Activated naive CD4-positive, alpha-beta T cell treated with anti-CD3 and anti-CD28 coated beads for 36 hours (primary cell): Measurements from ENCODE around the gene DCTN2. TPM values are rescaled to one million over a fixed set of nuclear protein-coding genes. Genes with fewer than 3 reads are reported as not detected.
"Not testable (repeated sequence)": the region's sequence is repeated elsewhere in the genome, so short reads cannot be mapped to it uniquely, and the experiment has no call there.

Experiments used
- CTCF ChIA-PET: fragments of 350-600 bp; sonication (Branson Sonifier 250); formaldehyde crosslinking; loops from one replicate; lab custom pipeline; 2021; ENCODE audit warnings: antibody characterized with exemption; lab: Charles Lee
- DNase-seq: peaks from one replicate; pipeline ENCODE4 v3.0.0-alpha.2; 2020
- H3K27ac Mint-ChIP-seq: one replicate; pipeline ENCODE4 v1.8.0; 2021; ENCODE audit warnings: mild to moderate bottlenecking, mixed read lengths
- H3K27me3 Mint-ChIP-seq: one replicate; pipeline ENCODE4 v1.8.0; 2021; ENCODE audit warnings: low read depth, mixed read lengths
- H3K36me3 Mint-ChIP-seq: one replicate; pipeline ENCODE4 v1.8.0; 2021; ENCODE audit warnings: low read depth, mixed read lengths
- H3K4me1 Mint-ChIP-seq: one replicate; pipeline ENCODE4 v1.8.0; 2021; ENCODE audit warnings: low read depth, mixed read lengths
- H3K4me3 Mint-ChIP-seq: one replicate; pipeline ENCODE4 v1.8.0; 2021; ENCODE audit warnings: mild to moderate bottlenecking, moderate library complexity, mixed read lengths
- H3K9me3 Mint-ChIP-seq: one replicate; pipeline ENCODE4 v1.8.0; 2021; ENCODE audit warnings: mixed read lengths
- intact Hi-C: fragments of 100-400 bp; cut with micrococcal nuclease; formaldehyde crosslinking; loops from one replicate; pipeline ENCODE4 v1.15.1; 2023
- total RNA-seq, 2 experiments: library from RNA; stranded (reverse); gene quantifications; one replicate each; pipeline ENCODE4 v1.2.3, GENCODE V29; 2021

The DCTN2 gene
- total RNA-seq, 2 experiments from 2014 or later, result 65.1 to 71.7 TPM

- H3K9me3 Mint-ChIP-seq, result no peaks in the 10 kb centered on the region
- H3K27me3 Mint-ChIP-seq, result no peaks in the 10 kb centered on the region
- H3K4me1 Mint-ChIP-seq, result peaks cover 45% of the 10 kb centered on the region
- intact Hi-C loops, result loop anchor here (1.0 to 10.0 kb wide), 7 partner anchors 97 to 1189 kb away; partner anchors contain the start of genes CTDSP2, IL23A, PAN2 and PTGES3
- H3K27ac Mint-ChIP-seq, result peak overlapping the region; percentile 85
- H3K4me3 Mint-ChIP-seq, result peak overlapping the region; percentile 90
- H3K36me3 Mint-ChIP-seq, result peaks cover 18% of the 10 kb centered on the region
- peak; percentile 53 for DNase-seq
- CTCF ChIA-PET, result interaction anchor here (0.9 to 2.1 kb wide), 7 partner anchors 10 to 169 kb away, joined by 3 to 12 read pairs (median 6); partner anchors contain the start of genes GLI1 and INHBE
These were observed 23.0 kb downstream of the DCTN2 start for GRCh38 chr12:57523706-57524614.

- peak; percentile 60 for DNase-seq
- Mint-ChIP-seq H3K27ac (peak overlapping the region; percentile 85), H3K4me1 (peaks cover 54% of the 10 kb centered on the region), H3K27me3 (no peaks in the 10 kb centered on the region), H3K9me3 (no peaks in the 10 kb centered on the region), H3K4me3 (peak overlapping the region; percentile 90), H3K36me3 (peaks cover 25% of the 10 kb centered on the region)
- CTCF ChIA-PET, result interaction anchor here (1.5 to 2.1 kb wide), 4 partner anchors 23 to 97 kb away, joined by 3 to 12 read pairs (median 6); partner anchors contain the start of genes GLI1 and INHBE
- intact Hi-C loops, result loop anchor here (1.0 to 10.0 kb wide), 14 partner anchors 24 to 1188 kb away; partner anchors contain the start of genes CDK4, CTDSP2, DCTN2 and EEF1AKMT3
These were observed 23.9 kb downstream of the DCTN2 start for GRCh38 chr12:57522887-57523705.

- peak within 1 kb of the TSS; percentile 97 for H3K4me3 Mint-ChIP-seq
- intact Hi-C loops, result loop anchor here (1.0 to 10.0 kb wide), 13 partner anchors 25 to 1187 kb away; partner anchors contain the start of genes CDK4, CTDSP2, DCTN2 and EEF1AKMT3
- H3K9me3 Mint-ChIP-seq, result no peaks in the 10 kb centered on the region
- peaks cover 62% of the 10 kb centered on the region for H3K4me1 Mint-ChIP-seq
- no peaks in the 10 kb centered on the region for H3K27me3 Mint-ChIP-seq
- H3K27ac Mint-ChIP-seq, result peak within 1 kb of the TSS; percentile 100
- DNase-seq, result peak; percentile 93
- H3K36me3 Mint-ChIP-seq, result peaks cover 31% of the 10 kb centered on the region
- CTCF ChIA-PET, result no interaction called here
These were observed 24.7 kb downstream of the DCTN2 start, which contains the start of gene MBD6 for GRCh38 chr12:57522011-57522886. Gene MBD6, plus strand, starts transcription at chr12:57522824. Its CDS starts 1,480 bp downstream, at chr12:57524304.

- Mint-ChIP-seq H3K27ac (peak overlapping the region; percentile 100), H3K4me3 (peak overlapping the region; percentile 97), H3K9me3 (no peaks in the 10 kb centered on the region), H3K4me1 (peaks cover 66% of the 10 kb centered on the region), H3K36me3 (peaks cover 38% of the 10 kb centered on the region), H3K27me3 (no peaks in the 10 kb centered on the region)
- intact Hi-C loops, result loop anchor here (1.0 to 10.0 kb wide), 15 partner anchors 26 to 1187 kb away; partner anchors contain the start of genes CDK4, CTDSP2, DCTN2 and EEF1AKMT3
- CTCF ChIA-PET, result no interaction called here
- DNase-seq, result peak; percentile 41
These were observed 25.4 kb downstream of the DCTN2 start for GRCh38 chr12:57521525-57522010.

- H3K27me3 Mint-ChIP-seq, result no peaks in the 10 kb centered on the region
- CTCF ChIA-PET, result no interaction called here
- DNase-seq, result peak; percentile 100
- peak within 1 kb of the TSS; percentile 97 for H3K4me3 Mint-ChIP-seq
- peaks cover 47% of the 10 kb centered on the region for H3K36me3 Mint-ChIP-seq
- intact Hi-C loops, result loop anchor here (1.0 to 10.0 kb wide), 11 partner anchors 32 to 1185 kb away; partner anchors contain the start of genes GLI1, IL23A, MARS1 and NEMP1
- no peaks in the 10 kb centered on the region for H3K9me3 Mint-ChIP-seq
- H3K27ac Mint-ChIP-seq, result peak within 1 kb of the TSS; percentile 100
- H3K4me1 Mint-ChIP-seq, result peaks cover 67% of the 10 kb centered on the region
These were observed 26.8 kb downstream of the DCTN2 start, which contains the start of gene DDIT3 for GRCh38 chr12:57520053-57520818. Gene DDIT3, minus strand, starts transcription at chr12:57520514. Its CDS starts 3,108 bp downstream, at chr12:57517406.

- intact Hi-C loops, result loop anchor here (1.0 to 10.0 kb wide), 11 partner anchors 31 to 1185 kb away; partner anchors contain the start of genes GLI1, IL23A, MARS1 and NEMP1
- peak overlapping the region; percentile 97 for H3K4me3 Mint-ChIP-seq
- peaks cover 63% of the 10 kb centered on the region for H3K4me1 Mint-ChIP-seq
- no peaks in the 10 kb centered on the region for H3K9me3 Mint-ChIP-seq
- no peaks in the 10 kb centered on the region for H3K27me3 Mint-ChIP-seq
- CTCF ChIA-PET, result no interaction called here
- H3K27ac Mint-ChIP-seq, result peak overlapping the region; percentile 100
- peaks cover 49% of the 10 kb centered on the region for H3K36me3 Mint-ChIP-seq
- DNase-seq, result peak; percentile 39
These were observed 27.3 kb downstream of the DCTN2 start for GRCh38 chr12:57519796-57520052.

- no peaks in the 10 kb centered on the region for H3K9me3 Mint-ChIP-seq
- peak; percentile 23 for DNase-seq
- peaks cover 58% of the 10 kb centered on the region for H3K4me1 Mint-ChIP-seq
- no peaks in the 10 kb centered on the region for H3K27me3 Mint-ChIP-seq
- CTCF ChIA-PET, result interaction anchor here (0.6 kb wide), 1 partner anchor 71 kb away, joined by 3 read pairs; no protein-coding TSS in a partner anchor
- peaks cover 53% of the 10 kb centered on the region for H3K36me3 Mint-ChIP-seq
- H3K27ac Mint-ChIP-seq, result peak overlapping the region; percentile 100
- peak overlapping the region; percentile 97 for H3K4me3 Mint-ChIP-seq
- intact Hi-C loops, result no loop called here
These were observed 27.8 kb downstream of the DCTN2 start for GRCh38 chr12:57518920-57519795.

GRCh38 chr12:57518176-57518919, 28.6 kb downstream of the DCTN2 start:
- H3K4me3 Mint-ChIP-seq, result peak overlapping the region; percentile 97
- H3K4me1 Mint-ChIP-seq, result peaks cover 50% of the 10 kb centered on the region
- peaks cover 57% of the 10 kb centered on the region for H3K36me3 Mint-ChIP-seq
- no peak for DNase-seq
- no peaks in the 10 kb centered on the region for H3K9me3 Mint-ChIP-seq
- intact Hi-C loops, result no loop called here
- H3K27me3 Mint-ChIP-seq, result no peaks in the 10 kb centered on the region
- H3K27ac Mint-ChIP-seq, result peak overlapping the region; percentile 100
- CTCF ChIA-PET, result interaction anchor here (0.6 kb wide), 1 partner anchor 70 kb away, joined by 3 read pairs; no protein-coding TSS in a partner anchor

- intact Hi-C loops, H3K4me3 Mint-ChIP-seq, DNase-seq, H3K9me3 Mint-ChIP-seq, H3K27me3 Mint-ChIP-seq: not testable (repeated sequence)
- CTCF ChIA-PET, result interaction anchor here (1.7 kb wide), 1 partner anchor 59 kb away, joined by 4 read pairs; no protein-coding TSS in a partner anchor
- Mint-ChIP-seq H3K36me3 (peaks cover 63% of the 10 kb centered on the region), H3K27ac (peak overlapping the region; percentile 100), H3K4me1 (peaks cover 46% of the 10 kb centered on the region)
These were observed 29.3 kb downstream of the DCTN2 start for GRCh38 chr12:57517718-57518117.
